ENCODE measurements around the gene FYB1.

DNA sequence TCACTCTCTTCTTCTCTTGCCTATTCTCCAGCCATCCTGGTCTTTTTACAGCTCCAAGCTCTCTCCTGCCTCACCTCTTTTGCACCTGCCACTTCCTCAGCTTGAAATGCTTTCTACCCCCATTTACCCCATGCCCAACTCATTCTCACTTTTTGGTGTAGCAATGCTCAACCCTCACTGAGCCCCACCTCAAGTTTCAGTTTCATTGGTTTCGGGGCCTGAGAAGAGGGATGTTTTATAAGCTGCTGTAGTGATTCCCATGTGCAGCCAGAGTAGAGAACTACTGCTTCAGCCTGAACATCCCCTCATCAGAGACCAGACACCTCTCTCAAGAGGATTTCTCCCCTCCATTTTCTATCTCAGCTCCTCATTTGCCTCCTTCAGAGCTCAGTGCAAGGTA lies 45.2 kb upstream of the FYB1 start:
- TF ChIP-seq, protein P1, sequence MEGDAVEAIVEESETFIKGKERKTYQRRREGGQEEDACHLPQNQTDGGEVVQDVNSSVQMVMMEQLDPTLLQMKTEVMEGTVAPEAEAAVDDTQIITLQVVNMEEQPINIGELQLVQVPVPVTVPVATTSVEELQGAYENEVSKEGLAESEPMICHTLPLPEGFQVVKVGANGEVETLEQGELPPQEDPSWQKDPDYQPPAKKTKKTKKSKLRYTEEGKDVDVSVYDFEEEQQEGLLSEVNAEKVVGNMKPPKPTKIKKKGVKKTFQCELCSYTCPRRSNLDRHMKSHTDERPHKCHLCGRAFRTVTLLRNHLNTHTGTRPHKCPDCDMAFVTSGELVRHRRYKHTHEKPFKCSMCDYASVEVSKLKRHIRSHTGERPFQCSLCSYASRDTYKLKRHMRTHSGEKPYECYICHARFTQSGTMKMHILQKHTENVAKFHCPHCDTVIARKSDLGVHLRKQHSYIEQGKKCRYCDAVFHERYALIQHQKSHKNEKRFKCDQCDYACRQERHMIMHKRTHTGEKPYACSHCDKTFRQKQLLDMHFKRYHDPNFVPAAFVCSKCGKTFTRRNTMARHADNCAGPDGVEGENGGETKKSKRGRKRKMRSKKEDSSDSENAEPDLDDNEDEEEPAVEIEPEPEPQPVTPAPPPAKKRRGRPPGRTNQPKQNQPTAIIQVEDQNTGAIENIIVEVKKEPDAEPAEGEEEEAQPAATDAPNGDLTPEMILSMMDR (IDR thresholded peaks at IDR 0.05), result no peak
- no peak for TF ChIP-seq POLR2A (IDR thresholded peaks at IDR 0.05)
